Measurements from ENCODE around the gene NFATC2. TPM values are rescaled to one million over a fixed set of nuclear protein-coding genes. Genes with fewer than 3 reads are reported as not detected.

The NFATC2 gene
- total and polyA plus RNA-seq, 9 donors = 2.2 to 9.4 (median 5.1) TPM

DNA sequence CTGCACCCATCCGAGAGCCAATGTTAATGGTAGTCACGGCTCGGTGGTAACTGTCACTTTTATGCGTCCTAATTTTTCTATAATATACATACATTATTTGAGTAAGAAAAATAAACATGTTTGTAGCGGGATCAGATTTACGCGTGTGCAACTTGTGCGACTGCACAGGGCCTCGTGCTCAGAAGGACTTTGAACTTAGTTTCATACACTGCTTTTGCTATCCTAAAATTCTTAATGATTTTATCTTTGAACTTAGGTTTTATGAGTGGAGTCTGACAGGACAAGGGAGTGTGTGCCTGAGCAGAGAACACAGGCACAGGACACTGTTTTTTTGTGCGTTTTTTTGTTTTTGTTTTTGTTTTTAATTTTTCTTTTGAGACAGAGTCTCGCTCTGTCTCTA, 189.7 kb downstream of the NFATC2 start:
- Histone ChIP-seq H3K27ac (no peak overlapping the region), H3K4me1 (ENCODE audit: insufficient read depth) (no peaks in the 10 kb centered on the region), H3K36me3 (no peaks in the 10 kb centered on the region), H3K4me3 (no peak overlapping the region), H3K27me3 (no peaks in the 10 kb centered on the region), H3K9me3 (no peaks in the 10 kb centered on the region)
- DNase-seq = no peak
- TF ChIP-seq CTCF (IDR thresholded peaks at IDR 0.05) (no peak), EP300 (IDR thresholded peaks at IDR 0.05) (no peak), POLR2A (IDR thresholded peaks at IDR 0.05) (no peak)
- 92 to 95% (median 92%) methylated on average over 11 of the region's 11 CpGs for WGBS, 3 donors
- intact Hi-C loops (cut with DNase I) = no loop called here

DNA sequence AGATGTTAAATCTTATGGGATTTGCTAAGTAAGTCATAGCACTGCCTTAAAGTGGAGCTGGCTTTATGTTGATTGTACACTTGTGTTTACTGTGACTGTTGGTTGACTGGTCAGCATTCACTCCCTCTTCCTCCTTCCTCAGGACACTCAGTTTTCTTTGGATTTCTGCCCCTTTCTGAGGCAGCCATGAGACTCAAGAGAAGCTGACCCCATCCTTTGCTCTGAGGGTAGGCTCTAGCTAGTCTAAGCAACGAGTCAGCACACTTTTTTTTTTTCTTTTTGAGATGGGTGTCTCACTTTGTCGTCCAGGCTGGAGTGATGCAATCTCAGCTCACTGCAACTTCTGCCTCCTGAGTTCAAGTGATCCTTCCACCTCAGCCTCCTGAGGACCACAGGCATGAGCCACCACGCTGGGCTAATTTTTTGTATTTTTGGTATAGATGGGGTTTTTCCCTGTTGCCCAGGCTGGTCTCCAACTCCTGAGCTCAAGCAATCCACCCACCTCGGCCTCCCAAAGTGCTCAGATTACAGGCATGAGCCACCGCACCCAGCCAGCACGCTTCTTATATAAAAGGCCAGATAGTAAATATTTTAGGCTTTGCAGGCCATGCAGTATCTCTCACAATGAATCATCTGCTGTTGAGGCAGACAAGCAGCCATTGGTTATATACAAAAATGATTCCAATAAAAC, 191.4 kb downstream of the NFATC2 start:
- DNase-seq = no peak
- intact Hi-C loops (cut with DNase I) = no loop called here
- Histone ChIP-seq H3K9me3 (no peaks in the 10 kb centered on the region), H3K4me3 (no peak overlapping the region), H3K27ac (no peak overlapping the region), H3K27me3 (no peaks in the 10 kb centered on the region), H3K4me1 (ENCODE audit: insufficient read depth) (peaks cover 5% of the 10 kb centered on the region), H3K36me3 (no peaks in the 10 kb centered on the region)
- 46 to 49% (median 48%) methylated on average over 6 of the region's 6 CpGs for WGBS, 3 donors
- TF ChIP-seq POLR2A (IDR thresholded peaks at IDR 0.05) = no peak
- TF ChIP-seq EP300 (IDR thresholded peaks at IDR 0.05) = no peak
- no peak for TF ChIP-seq CTCF (IDR thresholded peaks at IDR 0.05)

GRCh38 chr20:51348876-51349275, 193.6 kb downstream of the NFATC2 start:
- WGBS, 3 donors = 84 to 88% (median 85%) methylated on average over 4 of the region's 4 CpGs
- H3K4me1 ChIP-seq (ENCODE audit: insufficient read depth) = peaks cover 13% of the 10 kb centered on the region
- no peak for DNase-seq

GRCh38 chr20:51347831-51348230, 194.7 kb downstream of the NFATC2 start:
- H3K27ac ChIP-seq = no peak overlapping the region
- intact Hi-C loops (cut with DNase I) = no loop called here
- no peak for DNase-seq
- H3K36me3 ChIP-seq = no peaks in the 10 kb centered on the region
- no peaks in the 10 kb centered on the region for H3K27me3 ChIP-seq
- 59 to 93% (median 85%) methylated on average over 1 of the region's 1 CpG for WGBS, 3 donors
- peaks cover 13% of the 10 kb centered on the region for H3K4me1 ChIP-seq (ENCODE audit: insufficient read depth)
- no peaks in the 10 kb centered on the region for H3K9me3 ChIP-seq
- H3K4me3 ChIP-seq = no peak overlapping the region
- TF ChIP-seq EP300 (IDR thresholded peaks at IDR 0.05) = no peak
- no peak for TF ChIP-seq CTCF (IDR thresholded peaks at IDR 0.05)
- no peak for TF ChIP-seq POLR2A (IDR thresholded peaks at IDR 0.05)

More at GRCh38 chr20:51348876-51349275, 193.6 kb downstream of the NFATC2 start:
- intact Hi-C loops (cut with DNase I) = no loop called here
- Histone ChIP-seq H3K4me3 (no peak overlapping the region), H3K27ac (no peak overlapping the region), H3K36me3 (no peaks in the 10 kb centered on the region), H3K27me3 (no peaks in the 10 kb centered on the region), H3K9me3 (no peaks in the 10 kb centered on the region)
- TF ChIP-seq EP300 (IDR thresholded peaks at IDR 0.05) (no peak), CTCF (IDR thresholded peaks at IDR 0.05) (no peak), POLR2A (IDR thresholded peaks at IDR 0.05) (no peak)
